K562 (cell line): Measurements from ENCODE around the gene MXD3. TPM values are rescaled to one million over a fixed set of nuclear protein-coding genes. Genes with fewer than 3 reads are reported as not detected.

ENCODE experiments used
- BRD4 ChIP-seq: fragments of 200-600 bp; sonication (generic); IDR thresholded peaks from 2 replicates; pipeline ENCODE4 v1.6.1; 2017; ENCODE audit warnings: inconsistent platforms
- BRD9 ChIP-seq: fragments of 450-650 bp; IDR thresholded peaks from 2 replicates; pipeline ENCODE4 v1.6.1; 2018; ENCODE audit warnings: low read depth; ENCODE audit not compliant: partially characterized antibody
- CEBPZ ChIP-seq: fragments of 150-350 bp; IDR thresholded peaks from 2 replicates; pipeline ENCODE4 v1.6.1; 2014; ENCODE audit warnings: low read depth, mild to moderate bottlenecking, low read length, borderline replicate concordance
- CTBP1 ChIP-seq: fragments of 450-650 bp; IDR thresholded peaks from 2 replicates; pipeline ENCODE4 v1.6.1; 2016; ENCODE audit warnings: borderline replicate concordance
- FOSL1 ChIP-seq: fragments of 200-800 bp; sonication (Bioruptor generic); conservative IDR thresholded peaks from 2 replicates; pipeline ENCODE4 v1.6.1; 2016; ENCODE audit warnings: missing genetic modification characterization, missing compliant biosample characterization
- GATAD2B ChIP-seq: fragments of 450-650 bp; IDR thresholded peaks from 2 replicates; pipeline ENCODE4 v1.6.1; 2017; ENCODE audit warnings: mild to moderate bottlenecking, borderline replicate concordance
- HMG20A ChIP-seq: fragments of 450-650 bp; formaldehyde crosslinking; conservative IDR thresholded peaks from 2 replicates; pipeline ENCODE4 v1.4.0; 2020; ENCODE audit warnings: mild to moderate bottlenecking, mixed read lengths
- HMG20B ChIP-seq: fragments of 250-450 bp; sonication (Bioruptor Pico); IDR thresholded peaks from 2 replicates; pipeline ENCODE4 v1.5.0; 2021; ENCODE audit warnings: mild to moderate bottlenecking
- KLF1 ChIP-seq: fragments of 450-650 bp; IDR thresholded peaks from 2 replicates; pipeline ENCODE4 v1.6.1; 2016; ENCODE audit warnings: missing genetic modification characterization, missing compliant biosample characterization
- NFIX ChIP-seq: fragments of 250-450 bp; sonication (Bioruptor Pico); IDR thresholded peaks from 2 replicates; pipeline ENCODE4 v1.4.0; 2020; ENCODE audit warnings: low read depth, mild to moderate bottlenecking, moderate library complexity
- PHF21A ChIP-seq: fragments of 450-650 bp; IDR thresholded peaks from 2 replicates; pipeline ENCODE4 v1.6.1; 2017; ENCODE audit warnings: low read depth, borderline replicate concordance
- POU5F1 ChIP-seq: fragments of 150-350 bp; IDR thresholded peaks from 2 replicates; pipeline ENCODE4 v1.6.1; 2014; ENCODE audit warnings: borderline replicate concordance, low read length, low read depth, mild to moderate bottlenecking; ENCODE audit not compliant: partially characterized antibody
- PTBP1 ChIP-seq: fragments of 200-400 bp; formaldehyde crosslinking; IDR thresholded peaks from 2 replicates; pipeline ENCODE4 v1.6.1; 2017; ENCODE audit warnings: low read depth, low read length
- RBBP5 ChIP-seq: fragments of 200-600 bp; sonication (generic); IDR thresholded peaks from 2 replicates; pipeline ENCODE4 v1.6.1; 2012; ENCODE audit warnings: borderline replicate concordance, mild to moderate bottlenecking, low read length, control low read depth, inconsistent platforms; ENCODE audit not compliant: insufficient read depth, poor library complexity, severe bottlenecking
- SNRNP70 ChIP-seq: fragments of 200-400 bp; formaldehyde crosslinking; optimal IDR thresholded peaks from 2 replicates; pipeline ENCODE3; 2017; ENCODE audit warnings: low read depth, low read length
- ZNF197 ChIP-seq: fragments of 200-800 bp; sonication (Bioruptor generic); IDR thresholded peaks from 2 replicates; pipeline ENCODE4 v1.6.1; 2016; ENCODE audit warnings: low read depth, missing genetic modification characterization, missing compliant biosample characterization
- ZNF507 ChIP-seq: conservative IDR thresholded peaks from 2 replicates; pipeline ENCODE4 v1.6.1; 2017; ENCODE audit warnings: missing genetic modification characterization, missing compliant biosample characterization
- ZNF740 ChIP-seq, 3 experiments: fragments of 200-800 bp in 1 of 3; sonication (Bioruptor generic) in 1 of 3; sonication (generic) in 1 of 3; formaldehyde crosslinking in 1 of 3; IDR thresholded peaks; 2 replicates each; pipeline versions ENCODE4 v1.6.1 to v1.8.0; 2016 to 2022; ENCODE audit warnings: mild to moderate bottlenecking in 2 of 3, missing compliant biosample characterization in 2 of 3, missing genetic modification characterization in 2 of 3, missing genetic modification reagents in 1 of 3
- polyA plus RNA-seq, 8 experiments: library from polyadenylated mRNA; depleted of rRNA in 4 of 8; stranded (reverse) in 5 of 8; unstranded in 3 of 8; fragments of >200 nt; fragmentation: Nextera tagmentation in 2 of 8; fragmentation: Illumina TruSeq in 1 of 8; extraction: Ambion mirVana in 2 of 8; extraction: Trizol in 1 of 8; gene quantifications; 2 replicates each; pipeline versions ENCODE4 v1.2.1 to v1.2.3, GENCODE V29; 2011 to 2014; ENCODE audit warnings: inconsistent platforms in 1 of 8, missing spikeins in 1 of 8
- total RNA-seq, 7 experiments: library from RNA; depleted of rRNA in 6 of 7; stranded (reverse); fragments of >200 nt in 6 of 7; fragmentation: Illumina TruSeq in 2 of 7; extraction: Trizol in 2 of 7; gene quantifications; 2 replicates each; pipeline versions ENCODE4 v1.2.1 to v1.2.3, GENCODE V29; 2011 to 2021; ENCODE audit warnings: low replicate concordance in 1 of 7
- TF ChIP-seq, protein P1 (sequence below): fragments of 250-450 bp; sonication (Bioruptor Pico); IDR thresholded peaks from 2 replicates; pipeline ENCODE4 v1.6.1; 2021; ENCODE audit warnings: mild to moderate bottlenecking
- TF ChIP-seq, protein P2 (sequence below): sonication (generic); formaldehyde crosslinking; IDR thresholded peaks from 2 replicates; pipeline ENCODE4 v1.8.0; 2022; ENCODE audit warnings: mild to moderate bottlenecking, missing genetic modification reagents, borderline replicate concordance

The MXD3 gene
- total and polyA plus RNA-seq, 9 of the 15 experiments (the other 6 are each of a cell fraction or from before 2014, with no cell fraction given): 0.28 to 24.8 (median 4.5) TPM

GRCh38 chr5:177351392-177352329 lies 40.0 kb upstream of the MXD3 start, which contains the start of gene LMAN2 (continued):
- TF ChIP-seq ZNF740 (CRISPR knock-in tag; IDR thresholded peaks at IDR 0.05): no peak
- no peak for TF ChIP-seq ZNF740 (tag; IDR thresholded peaks at IDR 0.05)
- no peak for TF ChIP-seq SNRNP70
- peak; percentile 78; the same call in 1 of the 2 replicates for TF ChIP-seq GATAD2B
- peak; percentile 80; the same call in 1 of the 2 replicates for TF ChIP-seq BRD4
- TF ChIP-seq CEBPZ: no peak
- TF ChIP-seq, protein P1, sequence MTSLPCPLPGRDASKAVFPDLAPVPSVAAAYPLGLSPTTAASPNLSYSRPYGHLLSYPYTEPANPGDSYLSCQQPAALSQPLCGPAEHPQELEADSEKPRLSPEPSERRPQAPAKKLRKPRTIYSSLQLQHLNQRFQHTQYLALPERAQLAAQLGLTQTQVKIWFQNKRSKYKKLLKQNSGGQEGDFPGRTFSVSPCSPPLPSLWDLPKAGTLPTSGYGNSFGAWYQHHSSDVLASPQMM (CRISPR knock-in tag): no peak
- TF ChIP-seq BRD9: no peak
- no peak for TF ChIP-seq NFIX
- TF ChIP-seq, protein P2, sequence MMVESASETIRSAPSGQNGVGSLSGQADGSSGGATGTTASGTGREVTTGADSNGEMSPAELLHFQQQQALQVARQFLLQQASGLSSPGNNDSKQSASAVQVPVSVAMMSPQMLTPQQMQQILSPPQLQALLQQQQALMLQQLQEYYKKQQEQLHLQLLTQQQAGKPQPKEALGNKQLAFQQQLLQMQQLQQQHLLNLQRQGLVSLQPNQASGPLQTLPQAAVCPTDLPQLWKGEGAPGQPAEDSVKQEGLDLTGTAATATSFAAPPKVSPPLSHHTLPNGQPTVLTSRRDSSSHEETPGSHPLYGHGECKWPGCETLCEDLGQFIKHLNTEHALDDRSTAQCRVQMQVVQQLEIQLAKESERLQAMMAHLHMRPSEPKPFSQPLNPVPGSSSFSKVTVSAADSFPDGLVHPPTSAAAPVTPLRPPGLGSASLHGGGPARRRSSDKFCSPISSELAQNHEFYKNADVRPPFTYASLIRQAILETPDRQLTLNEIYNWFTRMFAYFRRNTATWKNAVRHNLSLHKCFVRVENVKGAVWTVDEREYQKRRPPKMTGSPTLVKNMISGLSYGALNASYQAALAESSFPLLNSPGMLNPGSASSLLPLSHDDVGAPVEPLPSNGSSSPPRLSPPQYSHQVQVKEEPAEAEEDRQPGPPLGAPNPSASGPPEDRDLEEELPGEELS: 0 out of 2 replicates have a peak, but pooled peaks have one; percentile 56
- no peak for TF ChIP-seq HMG20B (CRISPR knock-in tag)
- TF ChIP-seq POU5F1: no peak
- TF ChIP-seq FOSL1 (tag): no peak; the same call in 1 of the 2 replicates
- TF ChIP-seq RBBP5: peak; percentile 67
- TF ChIP-seq PTBP1: no peak
- TF ChIP-seq KLF1 (tag): no peak
- no peak for TF ChIP-seq PHF21A
- no peak for TF ChIP-seq HMG20A (CRISPR knock-in tag)
- TF ChIP-seq CTBP1: no peak; the same call in 1 of the 2 replicates
- no peak for TF ChIP-seq ZNF507 (tag)
- no peak for TF ChIP-seq ZNF197 (CRISPR knock-in tag)
